PC-9 (cell line): ENCODE results near the gene STK39.

Experiments
- CTCF ChIP-seq: fragments of 200-600 bp; sonication (generic); conservative IDR thresholded peaks from 2 replicates; pipeline ENCODE4 v1.6.1; 2017; ENCODE audit warnings: mixed run types, antibody characterized with exemption, mild to moderate bottlenecking, moderate library complexity
- EZH2 ChIP-seq: fragments of 200-600 bp; sonication (generic); IDR thresholded peaks from 2 replicates; pipeline ENCODE4 v1.8.0; 2017; ENCODE audit warnings: antibody characterized with exemption, low read depth

DNA sequence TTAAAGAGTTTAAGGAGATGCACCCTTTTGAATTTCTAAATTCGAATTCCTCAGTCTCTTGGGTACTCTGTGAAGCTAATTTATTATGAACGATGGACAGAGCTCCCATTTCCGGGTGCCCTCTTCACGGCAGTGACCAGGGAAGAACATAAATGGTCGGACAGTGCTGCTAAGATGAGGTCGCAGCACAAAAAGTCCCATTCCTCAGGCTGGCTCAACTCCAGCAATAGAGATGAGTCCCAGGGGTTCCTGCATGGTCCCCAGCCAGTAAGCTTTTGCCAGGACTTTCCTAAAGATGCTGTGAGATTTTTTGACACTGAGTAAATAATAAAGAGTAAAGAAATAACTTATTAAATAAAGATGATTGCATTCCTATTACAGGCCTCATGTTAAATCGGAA, 43.0 kb upstream of the STK39 start:
- TF ChIP-seq EZH2 (no peak), CTCF (no peak)
